GM18861 (cell line): ENCODE measurements around the gene EVA1C.
"Not testable (repeated sequence)": the region's sequence is repeated elsewhere in the genome, so short reads cannot be mapped to it uniquely, and the experiment has no call there.

Experiments
- ATAC-seq: cut with Tn5 transposase; IDR thresholded peaks from one replicate; pipeline ENCODE4 v1.9.1; 2021; ENCODE audit not compliant: unreplicated experiment

EVA1C gene

GRCh38 chr21:32390537-32391224 lies 21.8 kb upstream of the EVA1C start:
- ATAC-seq, result not testable (repeated sequence)

- ATAC-seq, result no peak
These were observed 20.8 kb upstream of the EVA1C start for GRCh38 chr21:32391755-32392154.

GRCh38 chr21:32392299-32392879 lies 20.1 kb upstream of the EVA1C start:
- ATAC-seq, result no peak

- peak; percentile 73 for ATAC-seq
These were observed 19.4 kb upstream of the EVA1C start, which contains the start of gene URB1 for GRCh38 chr21:32392880-32393676. Gene URB1, minus strand, starts transcription at chr21:32393012. Its CDS starts 102 bp downstream, at chr21:32392910.

DNA sequence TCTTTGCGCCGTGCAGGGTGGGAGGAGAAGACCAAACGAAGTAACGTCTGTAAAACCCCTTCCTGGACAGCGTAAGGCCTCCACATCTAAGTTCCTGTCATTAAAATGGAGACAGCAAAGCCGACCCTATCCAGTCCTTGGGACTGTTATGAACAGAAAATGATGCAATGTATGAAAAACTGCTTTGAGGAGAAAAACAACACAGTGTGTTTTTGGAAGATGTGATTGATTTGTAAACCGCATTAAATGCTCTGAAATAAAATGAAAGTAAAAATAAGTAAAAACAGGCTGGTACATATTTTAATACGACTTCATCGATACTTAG lies 18.9 kb upstream of the EVA1C start:
- ATAC-seq, result no peak

DNA sequence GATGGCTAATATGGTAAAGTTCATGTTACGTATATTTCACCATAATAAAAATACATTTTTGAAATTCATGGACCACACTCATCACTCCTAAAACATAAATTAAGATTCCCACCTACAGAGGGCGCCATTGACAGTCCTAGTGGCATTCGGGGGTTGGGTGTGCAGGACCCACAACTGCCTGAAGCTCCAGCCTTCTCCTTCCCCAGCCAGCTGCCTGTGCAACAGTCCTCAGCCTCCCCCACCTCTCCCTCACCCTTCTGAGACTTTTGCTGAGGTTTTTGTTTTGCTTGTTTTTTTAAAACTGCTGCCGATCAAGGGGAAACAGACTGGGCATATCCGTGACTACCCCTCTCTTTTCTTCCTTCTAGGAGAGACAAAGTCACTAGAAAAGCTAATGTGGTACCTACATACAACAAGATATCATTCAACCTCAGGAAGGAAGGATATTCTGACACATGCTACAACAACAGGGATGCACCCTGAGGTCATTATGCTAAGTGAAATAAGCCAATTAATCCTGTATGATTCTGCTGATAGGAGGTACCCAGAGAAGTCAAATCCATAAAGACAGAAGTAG lies 9.2 kb upstream of the EVA1C start:
- no peak for ATAC-seq

GRCh38 chr21:32406405-32406804 lies 6.1 kb upstream of the EVA1C start:
- no peak for ATAC-seq

DNA sequence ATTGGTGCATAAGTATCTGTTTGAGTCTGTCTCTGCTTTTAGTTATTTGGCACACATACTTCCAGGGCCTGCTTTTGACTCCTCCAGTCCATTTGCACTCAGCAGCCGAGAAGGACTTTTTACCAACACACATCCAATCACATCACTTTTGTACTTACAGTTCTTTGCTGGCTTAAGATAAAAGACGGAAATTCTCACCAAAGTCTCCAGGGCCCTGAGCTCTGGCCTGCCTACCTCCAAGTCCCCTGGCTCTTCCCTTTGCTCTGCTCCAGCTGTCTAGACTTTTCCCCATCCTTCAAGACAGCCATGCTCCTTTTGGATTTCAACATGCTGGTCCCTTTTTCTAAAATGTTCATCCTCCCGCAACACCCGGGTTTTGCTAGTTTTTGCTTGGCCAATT lies 2.2 kb upstream of the EVA1C start:
- no peak for ATAC-seq

DNA sequence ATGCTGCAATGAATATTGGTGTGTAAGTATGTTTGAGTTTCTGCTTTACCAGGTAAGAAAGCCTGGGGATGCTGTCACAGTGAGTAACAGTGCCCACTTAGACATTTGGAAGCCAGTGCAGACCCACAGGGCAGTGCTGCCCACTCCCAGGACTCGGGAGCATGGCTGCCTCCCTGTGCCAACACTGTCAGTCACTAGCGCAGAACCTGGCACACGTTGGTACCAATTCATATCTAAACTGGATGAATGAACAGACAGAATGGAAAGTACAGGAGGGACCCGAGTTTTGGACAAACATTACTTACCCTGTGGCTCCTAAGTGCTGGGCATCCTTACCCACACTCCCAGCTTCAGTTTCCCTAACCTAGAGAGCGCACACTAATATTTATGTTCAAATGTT lies 1.6 kb upstream of the EVA1C start:
- no peak for ATAC-seq

DNA sequence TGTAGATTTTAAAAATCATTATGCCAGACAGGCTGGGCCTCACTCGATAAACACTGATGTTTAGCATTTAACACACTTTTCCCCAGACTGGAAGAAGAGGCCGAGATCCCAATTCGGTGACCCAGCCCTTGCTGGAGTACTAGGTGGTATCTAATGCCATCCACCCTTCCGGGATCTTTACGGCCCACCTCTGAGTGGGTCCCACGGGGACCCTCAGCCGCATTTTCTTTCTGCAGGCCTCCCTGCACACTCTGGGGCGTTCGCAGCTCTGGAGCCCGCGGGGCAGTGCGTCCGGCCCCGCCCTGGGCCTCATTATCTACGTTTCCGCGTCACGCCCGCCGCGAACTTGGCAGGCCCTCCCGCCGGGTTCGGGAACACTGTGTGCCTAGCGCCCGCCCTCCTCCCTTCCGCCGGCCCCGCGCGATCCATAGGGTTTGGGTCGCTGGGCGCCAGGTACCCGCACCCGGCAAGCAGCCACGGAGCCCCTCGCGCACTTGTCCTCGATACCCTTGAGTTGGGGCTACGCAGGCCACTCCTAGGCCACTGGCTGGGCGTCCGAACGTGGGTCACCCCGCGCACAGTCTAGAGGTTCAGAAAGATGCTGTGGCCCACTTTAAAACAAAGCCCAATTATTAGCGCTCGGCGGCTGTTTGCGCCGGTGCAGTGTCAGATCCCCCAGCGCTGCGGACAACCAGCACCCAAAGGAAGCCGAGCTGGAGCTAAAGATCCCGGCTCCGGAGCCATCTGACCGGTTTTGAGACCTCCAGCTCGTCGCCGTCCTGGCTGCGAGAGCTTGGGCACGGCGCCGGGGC lies 950 bp upstream of the EVA1C start:
- no peak for ATAC-seq

- no peak for ATAC-seq
These were observed 554 bp downstream of the EVA1C start for GRCh38 chr21:32413015-32413504.

DNA sequence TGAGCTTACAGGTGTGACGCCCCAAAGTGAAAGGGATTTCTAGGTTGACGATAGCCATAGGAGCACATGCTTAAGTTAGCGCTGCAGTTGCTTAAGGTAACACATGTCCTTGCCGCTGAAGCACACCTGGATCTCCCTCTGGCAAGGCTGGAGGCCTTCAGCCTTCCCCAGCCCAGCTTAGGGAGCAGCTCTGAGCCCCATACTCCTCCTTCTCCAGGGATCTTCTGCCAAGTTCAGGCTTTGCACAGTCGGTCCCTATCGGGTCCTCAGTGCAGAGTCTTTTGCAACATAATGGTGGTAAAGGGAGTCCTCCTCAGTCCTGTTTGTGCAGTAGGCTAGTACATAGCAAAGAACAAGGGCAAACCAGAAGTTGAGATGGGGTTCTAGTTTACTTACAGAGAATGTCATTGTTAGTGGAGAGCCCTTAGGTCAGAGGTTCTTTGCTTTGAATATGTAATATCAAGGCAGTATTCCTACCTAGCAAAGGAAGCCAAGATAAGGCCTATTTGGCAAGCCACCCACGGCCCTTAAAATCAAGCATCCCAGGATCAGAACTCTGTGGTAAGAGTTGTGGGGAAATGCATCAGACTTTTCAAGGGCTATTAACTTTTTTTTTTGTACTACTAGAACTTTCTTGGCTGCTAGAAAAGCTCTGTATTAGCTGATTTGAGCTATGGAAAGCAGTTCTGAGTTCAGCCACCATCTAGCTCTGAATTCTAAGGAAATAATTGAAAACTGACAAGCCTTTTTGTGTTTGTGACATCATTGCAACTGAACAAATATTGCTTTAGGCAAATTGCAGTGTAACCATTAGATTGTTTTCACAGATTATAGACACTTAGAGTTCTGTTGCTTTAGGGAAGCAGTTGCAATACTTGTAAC lies 1.4 kb downstream of the EVA1C start:
- no peak for ATAC-seq

- no peak for ATAC-seq
These were observed 2.3 kb downstream of the EVA1C start for GRCh38 chr21:32414579-32415358.

DNA sequence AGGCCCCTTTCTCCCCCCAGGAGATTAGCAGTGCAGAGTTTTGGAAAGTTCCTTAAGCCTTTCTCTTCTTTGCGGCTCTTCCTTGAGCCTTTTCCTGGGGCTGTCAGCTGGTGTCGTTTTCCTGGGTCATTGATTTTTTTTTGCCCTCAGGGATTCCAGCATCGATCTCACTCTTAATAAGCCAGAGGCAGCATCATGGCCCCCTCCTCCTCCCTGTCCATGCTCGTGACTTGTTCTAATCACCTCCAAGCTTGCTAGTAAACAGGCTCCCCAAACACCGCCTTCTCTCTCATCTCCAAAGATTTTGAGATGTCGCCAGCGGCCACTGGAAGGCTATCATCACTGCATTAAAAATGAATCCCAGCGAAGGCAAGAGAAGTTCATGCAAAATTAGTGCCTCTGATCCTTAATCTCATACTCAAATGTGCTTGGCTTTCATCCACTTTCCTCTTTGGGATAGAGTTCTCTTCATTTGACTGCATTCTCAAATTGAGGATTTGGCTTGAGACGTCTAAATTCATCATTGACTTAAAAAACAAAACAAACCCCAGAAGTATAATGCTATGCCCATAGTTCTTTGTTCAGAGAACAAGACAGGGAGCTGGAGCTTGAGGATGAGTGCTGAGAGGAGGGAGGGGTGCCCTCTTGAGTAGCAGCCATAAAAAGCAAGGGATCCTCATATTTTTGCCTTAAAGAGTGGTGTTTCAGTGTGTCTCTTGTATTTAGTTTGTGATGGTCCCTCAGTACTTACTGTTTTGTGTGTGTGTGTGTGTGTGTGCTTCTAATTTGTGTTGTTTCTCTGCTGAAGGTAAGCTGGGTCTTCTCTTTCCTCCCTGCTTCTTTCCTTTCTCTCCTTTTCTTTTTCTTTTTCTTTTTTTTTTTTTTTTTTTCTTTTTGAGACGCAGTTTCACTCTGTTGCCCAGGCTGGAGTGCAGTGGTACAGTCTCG lies 3.2 kb downstream of the EVA1C start:
- ATAC-seq, result no peak

GRCh38 chr21:32418146-32418545 lies 5.6 kb downstream of the EVA1C start:
- ATAC-seq, result no peak

DNA sequence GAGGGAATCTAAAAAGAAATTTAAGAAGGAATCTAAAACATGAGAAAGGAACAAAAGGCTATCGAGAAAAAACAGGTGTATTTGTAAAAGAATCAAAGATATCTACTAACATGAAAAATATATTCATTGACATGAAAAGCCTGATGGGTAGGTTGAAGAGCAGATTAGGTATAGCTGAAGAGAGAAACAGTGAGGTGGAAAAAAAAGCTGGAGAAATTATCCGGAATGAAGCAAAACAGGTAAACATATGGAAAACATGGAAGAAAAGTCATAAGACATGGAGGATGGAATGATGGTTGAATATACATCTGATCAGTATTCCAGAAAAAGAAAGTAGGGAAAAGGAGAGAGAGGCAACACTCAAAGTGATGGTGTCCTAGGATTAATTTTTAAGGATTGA lies 9.6 kb downstream of the EVA1C start:
- ATAC-seq, result no peak

DNA sequence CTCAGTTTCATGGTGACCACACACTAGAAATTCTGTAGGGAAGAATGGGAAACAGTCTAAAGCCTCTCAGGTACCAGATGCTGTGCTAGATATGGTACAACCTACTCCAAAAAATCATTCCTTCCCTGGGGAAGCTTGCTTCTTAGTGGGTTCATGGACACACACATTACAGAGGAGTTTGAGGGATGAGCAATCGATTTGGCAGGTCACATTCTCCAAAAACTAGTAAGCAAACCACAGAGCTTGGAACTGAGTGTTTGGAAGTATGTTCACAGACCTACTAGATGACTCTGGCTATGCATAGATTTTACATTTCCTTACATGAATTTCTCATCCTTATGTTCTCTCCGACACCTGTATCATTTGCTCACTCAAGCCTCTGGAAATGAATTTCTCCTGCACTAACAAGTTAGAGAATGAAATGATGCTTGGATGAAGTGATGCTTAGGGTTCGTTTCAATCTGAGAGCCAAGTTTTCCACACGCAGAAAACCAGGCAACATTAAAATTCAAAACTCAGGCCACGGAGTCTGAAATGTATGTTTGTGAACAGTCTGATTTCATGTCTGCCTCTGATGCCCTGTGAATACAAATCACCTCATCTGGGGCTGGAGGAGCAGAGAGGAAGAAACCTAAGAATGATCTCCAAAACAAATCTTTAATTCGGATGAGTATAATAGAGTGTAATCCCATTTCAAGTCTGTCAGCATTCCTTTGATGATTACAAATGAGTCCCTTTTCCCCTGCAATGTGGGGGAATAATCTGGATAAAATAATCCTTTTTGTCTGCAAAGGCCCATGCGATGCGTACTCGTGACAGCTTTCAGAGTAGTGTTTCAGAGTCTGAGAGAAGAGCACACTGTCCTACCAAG lies 11.0 kb downstream of the EVA1C start:
- ATAC-seq, result no peak
